HepG2 (cell line): Measurements from ENCODE around the gene FSD2. TPM values are rescaled to one million over a fixed set of nuclear protein-coding genes. Genes with fewer than 3 reads are reported as not detected.
A peak's percentile ranks its signal among the peaks of the same experiment; 100 is the strongest.

Experiments used
- ATAC-seq: fragments of 200-7000 bp; cut with Tn5 transposase; 3 replicates; pipeline ENCODE4 v1.9.1; 2020; ENCODE audit warnings: mild to moderate bottlenecking, moderate library complexity
- BruUV-seq: library from RNA; stranded (reverse); fragments of 400-500 nt; replicated peaks from 2 replicates; lab custom pipeline; 2021; lab: Mats Ljungman, UMichigan
- CTCF ChIA-PET: fragments of 300-600 bp; formaldehyde crosslinking; extraction: SDS; loops from one replicate; lab custom pipeline; 2021; ENCODE audit warnings: low total read pairs, inconsistent platforms, low intra/inter-chr PET ratio; lab: Yijun Ruan, JAX
- POLR2A ChIA-PET: fragments of 350-600 bp; sonication (Branson Sonifier 250); formaldehyde crosslinking; loops from one replicate; lab custom pipeline; 2020; ENCODE audit warnings: antibody characterized with exemption, inconsistent platforms; lab: Yijun Ruan, JAX
- DNase-seq: peaks from one replicate; pipeline ENCODE4 v3.0.0-alpha.2; 2015; ENCODE audit warnings: low spot score
- FAIRE-seq: peaks from 3 replicates; lab custom pipeline; 2011; peaks lifted over from hg19 to GRCh38; lab: Jason Lieb, UNC
- H2AFZ ChIP-seq: one replicate; pipeline ENCODE4 v1.6.1; 2011; ENCODE audit warnings: low read length, inconsistent platforms
- H3K27ac ChIP-seq: fragments of 300-600 bp; 3 replicates; pipeline ENCODE4 v1.8.0; 2011; ENCODE audit warnings: mixed run types, mild to moderate bottlenecking, mixed read lengths, low read length, inconsistent platforms; ENCODE audit not compliant: insufficient read depth; ENCODE audit errors: extremely low read length
- H3K27me3 ChIP-seq, 2 experiments: fragments of 200-600 bp in 1 of 2; 2 replicates in 1 of 2; 3 replicates in 1 of 2; pipeline versions ENCODE4 v1.6.0 to v1.8.0; 2011; ENCODE audit warnings: low read length in 2 of 2, mild to moderate bottlenecking in 2 of 2, moderate library complexity in 2 of 2, inconsistent platforms in 1 of 2; ENCODE audit not compliant: insufficient read depth in 2 of 2, control insufficient read depth in 1 of 2
- H3K36me3 ChIP-seq, 2 experiments: fragments of 200-600 bp in 1 of 2; replicated peaks in 1 of 2; 2 replicates in 1 of 2; 3 replicates in 1 of 2; pipeline versions ENCODE4 v1.5.1 to v1.8.0; 2011; ENCODE audit warnings: low read length in 2 of 2, inconsistent platforms in 1 of 2; ENCODE audit not compliant: insufficient read depth in 2 of 2, control insufficient read depth in 1 of 2
- H3K4me1 ChIP-seq: 2 replicates; pipeline ENCODE4 v1.5.1; 2012; ENCODE audit warnings: low read length, inconsistent platforms; ENCODE audit not compliant: insufficient read depth
- H3K4me2 ChIP-seq: 2 replicates; pipeline ENCODE4 v1.6.0; 2011; ENCODE audit warnings: low read depth, low read length, inconsistent platforms
- H3K4me3 ChIP-seq, 3 experiments: fragments of 200-600 bp in 1 of 3; sonication (generic), shearing (Covaris generic) in 1 of 3; replicated peaks in 1 of 3; 2 replicates each; pipeline ENCODE4 v1.5.1; 2011 to 2016; ENCODE audit warnings: low read length in 3 of 3, inconsistent platforms in 2 of 3, low read depth in 2 of 3, mild to moderate bottlenecking in 2 of 3, control low read depth in 1 of 3, mixed read lengths in 1 of 3; ENCODE audit not compliant: insufficient read depth in 1 of 3
- H3K79me2 ChIP-seq: one replicate; pipeline ENCODE4 v1.6.1; 2011; ENCODE audit warnings: low read length, inconsistent platforms; ENCODE audit not compliant: insufficient read depth
- H3K9ac ChIP-seq: 2 replicates; pipeline ENCODE4 v1.6.0; 2011; ENCODE audit warnings: mild to moderate bottlenecking, low read depth, low read length, inconsistent platforms; ENCODE audit not compliant: insufficient read depth
- H3K9me3 ChIP-seq: 2 replicates; pipeline ENCODE4 v1.5.1; 2012; ENCODE audit warnings: mild to moderate bottlenecking, low read length
- H4K20me1 ChIP-seq: 2 replicates; pipeline ENCODE4 v1.6.0; 2011; ENCODE audit warnings: inconsistent platforms, mild to moderate bottlenecking, low read length, moderate library complexity; ENCODE audit not compliant: insufficient read depth
- DNMT1 ChIP-seq: sonication (generic); formaldehyde crosslinking; IDR thresholded peaks from 2 replicates; pipeline ENCODE4 v1.5.1; 2020; ENCODE audit warnings: mild to moderate bottlenecking, missing genetic modification reagents
- MAFF ChIP-seq: IDR thresholded peaks from 2 replicates; pipeline ENCODE4 v1.6.1; 2011; ENCODE audit warnings: low read depth, low read length, improper control_type of control experiment
- MAFK ChIP-seq, 2 experiments: IDR thresholded peaks in 1 of 2; conservative IDR thresholded peaks in 1 of 2; 2 replicates each; pipeline ENCODE4 v1.6.1; 2011; ENCODE audit warnings: improper control_type of control experiment in 2 of 2, low read length in 2 of 2
- MTA1 ChIP-seq: sonication (generic); formaldehyde crosslinking; IDR thresholded peaks from 2 replicates; pipeline ENCODE4 v1.4.0; 2020; ENCODE audit warnings: missing genetic modification reagents, mild to moderate bottlenecking, borderline replicate concordance
- PTBP1 ChIP-seq: fragments of 200-400 bp; formaldehyde crosslinking; IDR thresholded peaks from 2 replicates; pipeline ENCODE4 v1.6.1; 2018; ENCODE audit warnings: low read length, low read depth; ENCODE audit not compliant: poor library complexity, severe bottlenecking
- ZNF7 ChIP-seq: IDR thresholded peaks from 2 replicates; pipeline ENCODE4 v1.6.1; 2016; ENCODE audit warnings: missing biosample characterization, missing genetic modification reagents
- WGBS: methylation state at CpG from one replicate; pipeline ENCODE4 v1.1.6; 2017; ENCODE audit warnings: low lambda C conversion rate; 5-methylcytosine and 5-hydroxymethylcytosine counted together
- in situ Hi-C: cut with HindIII; loops from 2 replicates; pipeline ENCODE4 v1.10.0; 2017; ENCODE audit warnings: low pct_unique_long_range_greater_than_20kb; ENCODE audit not compliant: extremely low pct_ligation_motif_present
- intact Hi-C: fragments of 100-400 bp; cut with micrococcal nuclease; formaldehyde crosslinking; loops from one replicate; pipeline ENCODE4 v1.10.0; 2022; ENCODE audit not compliant: unreplicated experiment
- polyA plus RNA-seq, 8 experiments: library from polyadenylated mRNA; depleted of rRNA in 3 of 8; stranded (reverse) in 7 of 8; unstranded in 1 of 8; fragments of >200 nt; fragmentation: Illumina TruSeq in 4 of 8; extraction: Trizol in 4 of 8; gene quantifications; 2 replicates each; pipeline versions ENCODE4 v1.2.1 to v1.2.3, GENCODE V29; 2011 to 2016; ENCODE audit warnings: low read depth in 4 of 8, missing spikeins in 1 of 8, mixed read lengths in 1 of 8; ENCODE audit not compliant: insufficient read depth in 1 of 8
- total RNA-seq, 5 experiments: library from RNA; depleted of rRNA; stranded (reverse); fragments of >200 nt; fragmentation: Illumina TruSeq; extraction: Trizol; gene quantifications; 2 replicates each; pipeline ENCODE4 v1.2.3, GENCODE V29; 2016; ENCODE audit warnings: low read depth in 1 of 5
- TF ChIP-seq, protein P1 (sequence below): sonication (generic); formaldehyde crosslinking; IDR thresholded peaks from 2 replicates; pipeline ENCODE4 v1.4.0; 2020; ENCODE audit warnings: missing genetic modification reagents

The FSD2 gene
- total and polyA plus RNA-seq, 2 of the 13 experiments (the other 11 are each of a cell fraction or from before 2014, with no cell fraction given): not detected

DNA sequence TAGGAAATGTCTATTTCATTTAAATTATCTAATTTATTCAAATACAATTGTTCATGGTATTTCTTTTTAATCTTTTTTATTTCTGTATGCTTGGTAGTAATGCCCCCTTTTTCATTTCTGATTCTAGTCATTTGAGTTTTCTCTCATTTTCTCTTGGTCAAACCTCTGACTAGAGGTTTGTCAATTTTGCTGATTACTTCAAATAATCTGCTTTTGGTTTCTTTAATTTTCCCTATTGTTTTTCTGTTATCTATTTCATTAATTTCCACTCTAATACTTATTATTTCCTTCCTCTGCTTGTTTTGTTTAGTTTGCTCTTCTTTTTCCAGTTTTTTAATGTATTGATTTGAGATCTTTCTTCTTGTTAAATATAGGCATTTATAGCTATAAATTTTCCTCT lies 12.1 kb downstream of the FSD2 start:
- no peak overlapping the region for H3K4me2 ChIP-seq
- no peaks in the 10 kb centered on the region for H4K20me1 ChIP-seq
- intact Hi-C loops: no loop called here
- no peaks in the 10 kb centered on the region for H3K9me3 ChIP-seq
- CTCF ChIA-PET: no interaction called here
- ATAC-seq (no peak), FAIRE-seq (no peak), DNase-seq (no peak)
- POLR2A ChIA-PET: no interaction called here
- peak; percentile 38 to 43; a peak in 2 of 4 replicates for TF ChIP-seq MAFK (conservative IDR thresholded peaks at IDR 0.05 in 1 of 2, IDR thresholded peaks at IDR 0.05 in 1 of 2; ENCODE audit: low read length in 2 of 2)
- TF ChIP-seq, protein P1, sequence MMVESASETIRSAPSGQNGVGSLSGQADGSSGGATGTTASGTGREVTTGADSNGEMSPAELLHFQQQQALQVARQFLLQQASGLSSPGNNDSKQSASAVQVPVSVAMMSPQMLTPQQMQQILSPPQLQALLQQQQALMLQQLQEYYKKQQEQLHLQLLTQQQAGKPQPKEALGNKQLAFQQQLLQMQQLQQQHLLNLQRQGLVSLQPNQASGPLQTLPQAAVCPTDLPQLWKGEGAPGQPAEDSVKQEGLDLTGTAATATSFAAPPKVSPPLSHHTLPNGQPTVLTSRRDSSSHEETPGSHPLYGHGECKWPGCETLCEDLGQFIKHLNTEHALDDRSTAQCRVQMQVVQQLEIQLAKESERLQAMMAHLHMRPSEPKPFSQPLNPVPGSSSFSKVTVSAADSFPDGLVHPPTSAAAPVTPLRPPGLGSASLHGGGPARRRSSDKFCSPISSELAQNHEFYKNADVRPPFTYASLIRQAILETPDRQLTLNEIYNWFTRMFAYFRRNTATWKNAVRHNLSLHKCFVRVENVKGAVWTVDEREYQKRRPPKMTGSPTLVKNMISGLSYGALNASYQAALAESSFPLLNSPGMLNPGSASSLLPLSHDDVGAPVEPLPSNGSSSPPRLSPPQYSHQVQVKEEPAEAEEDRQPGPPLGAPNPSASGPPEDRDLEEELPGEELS (CRISPR knock-in tag): no peak
- TF ChIP-seq MAFF: peak; percentile 23; the same call in 1 of the 2 replicates
- H3K9ac ChIP-seq: no peak overlapping the region
- no peaks in the 10 kb centered on the region; the same call in 1 of the 2 replicates for H3K4me1 ChIP-seq
- no peak overlapping the region for H3K4me3 ChIP-seq
- no peak overlapping the region for H3K27ac ChIP-seq
- no peak overlapping the region for H2AFZ ChIP-seq
- H3K36me3 ChIP-seq: no peaks in the 10 kb centered on the region
- H3K27me3 ChIP-seq: peaks cover 0 to 3% of the 10 kb centered on the region in 2 experiments; a peak in 2 of 5 replicates
- in situ Hi-C loops: no loop called here
- H3K79me2 ChIP-seq: no peaks in the 10 kb centered on the region
- BruUV-seq: no TSS peak

DNA sequence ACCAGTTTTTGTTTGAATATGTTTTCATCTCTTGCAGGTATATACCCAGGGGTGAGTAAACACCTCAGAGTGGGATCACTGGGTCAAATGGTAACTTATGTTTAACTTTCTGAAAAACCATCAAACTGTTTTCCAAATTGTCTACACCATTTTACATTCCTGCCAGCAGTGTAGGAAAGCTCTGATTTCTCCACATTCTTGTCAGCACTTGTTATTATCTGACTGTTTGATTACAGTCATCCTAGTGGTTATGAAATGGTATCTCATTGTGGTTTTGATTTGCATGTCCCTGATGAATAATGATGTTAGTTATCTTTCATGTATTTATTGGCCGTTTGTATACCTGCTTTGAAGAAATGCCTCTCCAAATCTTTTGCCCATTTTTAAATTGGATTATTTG lies 13.8 kb downstream of the FSD2 start:
- CTCF ChIA-PET: no interaction called here
- ATAC-seq: no peak
- H3K4me3 ChIP-seq: no peak overlapping the region
- TF ChIP-seq PTBP1 (no peak), ZNF7 (CRISPR knock-in tag) (peak; percentile 86), DNMT1 (CRISPR knock-in tag) (no peak), MTA1 (CRISPR knock-in tag) (no peak)
- TF ChIP-seq, all 625 proteins: peak for 1
- Histone ChIP-seq H3K4me2 (no peak overlapping the region), H4K20me1 (no peaks in the 10 kb centered on the region), H3K27me3 (no peaks in the 10 kb centered on the region; a peak in 2 of 5 replicates), H2AFZ (no peak overlapping the region), H3K4me1 (no peaks in the 10 kb centered on the region; the same call in 1 of the 2 replicates), H3K79me2 (no peaks in the 10 kb centered on the region), H3K9ac (no peak overlapping the region), H3K27ac (no peak overlapping the region), H3K9me3 (no peaks in the 10 kb centered on the region), H3K36me3 (no peaks in the 10 kb centered on the region)
- intact Hi-C loops: no loop called here
- no TSS peak for BruUV-seq
- in situ Hi-C loops: no loop called here
- WGBS: 0% methylated on average over 1 of the region's 1 CpG
- FAIRE-seq (no peak), DNase-seq (no peak)
- POLR2A ChIA-PET: no interaction called here
